Measurements from ENCODE around the gene PYGO2. TPM values are rescaled to one million over a fixed set of nuclear protein-coding genes. Genes with fewer than 3 reads are reported as not detected.

The PYGO2 gene
- total and polyA plus RNA-seq, 2 donors from 2014 or later = 26.9 to 32.8 TPM

GRCh38 chr1:155003227-155003765, 41.7 kb upstream of the PYGO2 start:
- Histone ChIP-seq H3K36me3 (ENCODE audit: control insufficient read depth in 2 of 3, insufficient read depth in 3 of 3, low read length in 3 of 3) (no peaks in the 10 kb centered on the region), H3K9ac (ENCODE audit: low read length in 3 of 3) (peak overlapping the region; percentile 66 to 99 (median 76)), H3K27ac (ENCODE audit: low read depth in 2 of 2, low read length in 2 of 2) (peak overlapping the region; percentile 96 to 97), H3K4me1 (ENCODE audit: control insufficient read depth in 2 of 3, insufficient read depth in 2 of 3, low read depth in 1 of 3, low read length in 3 of 3) (peaks cover 2 to 45% (median 34%) of the 10 kb centered on the region in 3 donors), H3K27me3 (ENCODE audit: control insufficient read depth, insufficient read depth, low read length) (no peaks in the 10 kb centered on the region), H3K9me3 (ENCODE audit: control insufficient read depth in 2 of 3, insufficient read depth in 1 of 3, low read length in 3 of 3) (no peaks in the 10 kb centered on the region), H3K4me3 (ENCODE audit: low read length in 3 of 3) (peak overlapping the region; percentile 82 to 99 (median 90))
- DNase-seq = peak in 4 of 5 donors; percentile 46 to 73 (median 61)
- intact Hi-C loops (cut with DNase I) = no loop called here
- no peak for TF ChIP-seq CTCF (IDR thresholded peaks at IDR 0.05; ENCODE audit: borderline replicate concordance, extremely low read depth, insufficient read depth)
- FAIRE-seq = no peak

DNA sequence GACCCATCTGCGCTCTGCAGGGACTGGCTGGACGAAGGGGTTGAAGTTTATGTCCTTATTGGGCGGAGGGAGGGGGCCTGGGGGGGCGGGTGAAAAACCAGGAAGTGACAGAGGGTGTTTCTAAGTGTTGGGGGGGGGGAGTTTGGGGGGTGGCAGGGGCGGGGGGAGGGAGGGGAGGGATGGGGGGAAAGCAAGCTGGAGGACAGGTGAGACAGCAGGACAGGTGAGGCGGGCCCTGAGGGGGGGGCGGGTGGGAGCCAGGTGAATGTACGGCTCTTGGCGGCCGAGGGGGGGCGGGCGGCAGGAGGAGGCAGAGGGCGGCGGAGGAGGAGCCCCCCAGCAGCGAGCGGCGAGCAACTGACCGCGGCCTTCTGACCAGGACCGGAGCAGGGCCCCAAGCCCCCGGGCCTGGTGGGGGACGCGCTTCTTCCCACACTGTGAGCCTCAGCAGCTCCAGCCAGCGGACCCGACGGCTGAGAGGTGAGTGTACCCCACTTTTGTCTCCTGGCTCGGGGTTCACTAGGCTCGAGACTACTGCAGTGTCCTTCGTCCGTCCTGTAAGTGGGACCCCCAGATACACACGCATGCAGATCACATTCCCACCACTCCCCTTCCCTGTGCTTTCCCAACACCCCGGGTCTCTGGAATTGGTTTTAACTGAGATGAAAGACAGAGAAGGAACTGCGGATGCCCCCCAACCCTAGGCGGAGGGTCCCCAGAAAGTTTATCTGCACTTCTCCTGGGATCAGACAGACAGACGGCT, 41.1 kb upstream of the PYGO2 start, which contains the start of gene ZBTB7B:
ZBTB7B (plus strand) TSS at position 339 of the 763 bp plus-strand sequence. CDS start 11,859 bp downstream, outside the sequence.
- intact Hi-C loops (cut with DNase I) = no loop called here
- Histone ChIP-seq H3K4me1 (ENCODE audit: control insufficient read depth in 2 of 3, insufficient read depth in 2 of 3, low read depth in 1 of 3, low read length in 3 of 3) (peaks cover 2 to 39% (median 28%) of the 10 kb centered on the region in 3 donors), H3K27me3 (ENCODE audit: control insufficient read depth, insufficient read depth, low read length) (no peaks in the 10 kb centered on the region), H3K4me3 (ENCODE audit: low read length in 3 of 3) (peak within 1 kb of the TSS; percentile 82 to 99 (median 90)), H3K9me3 (ENCODE audit: control insufficient read depth in 2 of 3, insufficient read depth in 1 of 3, low read length in 3 of 3) (no peaks in the 10 kb centered on the region), H3K27ac (ENCODE audit: low read depth in 2 of 2, low read length in 2 of 2) (peak within 1 kb of the TSS; percentile 97), H3K36me3 (ENCODE audit: control insufficient read depth in 2 of 3, insufficient read depth in 3 of 3, low read length in 3 of 3) (no peaks in the 10 kb centered on the region), H3K9ac (ENCODE audit: low read length in 3 of 3) (peak within 1 kb of the TSS; percentile 66 to 99 (median 76))
- TF ChIP-seq CTCF (IDR thresholded peaks at IDR 0.05; ENCODE audit: borderline replicate concordance, extremely low read depth, insufficient read depth) = no peak
- DNase-seq (peak; percentile 24 to 89 (median 45)), FAIRE-seq (no peak)

- DNase-seq (peak; percentile 100), FAIRE-seq (no peak)
- Histone ChIP-seq H3K9ac (ENCODE audit: low read length in 3 of 3) (peak overlapping the region; percentile 20 to 97 (median 67)), H3K36me3 (ENCODE audit: control insufficient read depth in 2 of 3, insufficient read depth in 3 of 3, low read length in 3 of 3) (no peaks in the 10 kb centered on the region), H3K27ac (ENCODE audit: low read depth in 2 of 2, low read length in 2 of 2) (peak overlapping the region; percentile 97), H3K4me1 (ENCODE audit: control insufficient read depth in 2 of 3, insufficient read depth in 2 of 3, low read depth in 1 of 3, low read length in 3 of 3) (peaks cover 2 to 33% (median 20%) of the 10 kb centered on the region in 3 donors), H3K9me3 (ENCODE audit: control insufficient read depth in 2 of 3, insufficient read depth in 1 of 3, low read length in 3 of 3) (no peaks in the 10 kb centered on the region), H3K27me3 (ENCODE audit: control insufficient read depth, insufficient read depth, low read length) (no peaks in the 10 kb centered on the region), H3K4me3 (ENCODE audit: low read length in 3 of 3) (peak overlapping the region; percentile 75 to 90 (median 88))
- intact Hi-C loops (cut with DNase I) = no loop called here
- peak; percentile 22 for TF ChIP-seq CTCF (IDR thresholded peaks at IDR 0.05; ENCODE audit: borderline replicate concordance, extremely low read depth, insufficient read depth)
Observed at GRCh38 chr1:155001675-155002463, 40.3 kb upstream of the PYGO2 start.

Data from kidney (tissue), 14 donors.